COLO668 (cell line): ENCODE data around the gene MYO5B.

Source experiments
- DNase-seq: peaks from one replicate; lab custom pipeline; 2025; ENCODE audit not compliant: unreplicated experiment; lab: John Stamatoyannopoulos, UW

MYO5B gene

DNA sequence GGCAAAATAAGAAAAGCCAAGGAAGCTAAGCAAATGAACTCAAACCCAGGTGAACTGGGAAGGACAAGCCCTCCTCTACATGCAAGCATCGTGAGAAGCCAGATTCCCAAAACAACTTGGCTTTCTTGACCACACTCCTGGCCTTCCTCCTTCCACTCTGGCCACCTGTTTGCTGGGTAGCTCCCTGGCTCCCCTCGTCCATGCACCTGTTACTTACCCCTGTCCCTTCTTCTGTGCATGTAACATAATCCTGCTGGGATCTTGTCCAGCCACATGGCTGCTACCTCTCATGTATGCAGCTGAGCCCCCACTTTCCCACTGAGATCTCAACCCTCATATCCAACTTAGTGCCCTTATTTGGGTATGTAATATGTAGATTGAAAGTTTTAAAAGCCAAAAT lies 121.6 kb downstream of the MYO5B start:
- no peak for DNase-seq

DNA sequence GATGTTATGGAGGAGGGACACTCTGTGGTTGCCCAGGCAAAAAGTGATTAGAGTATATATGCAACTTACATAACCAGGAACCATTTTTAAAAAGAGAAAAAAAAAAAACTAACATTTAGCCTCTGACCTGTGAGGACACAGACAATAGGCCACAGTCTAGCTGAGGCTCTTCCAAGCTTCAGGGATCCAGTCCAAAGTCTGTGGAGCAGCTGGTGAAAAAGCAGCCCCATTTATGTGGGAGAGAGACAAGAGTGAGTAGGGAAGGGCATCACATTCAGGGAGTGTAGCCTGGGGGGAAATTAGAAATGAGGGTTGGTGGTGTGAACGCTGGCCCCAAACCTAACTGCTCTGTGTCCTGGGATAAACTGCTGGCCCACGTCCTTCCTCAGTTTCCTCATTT lies 122.8 kb downstream of the MYO5B start:
- no peak for DNase-seq

DNA sequence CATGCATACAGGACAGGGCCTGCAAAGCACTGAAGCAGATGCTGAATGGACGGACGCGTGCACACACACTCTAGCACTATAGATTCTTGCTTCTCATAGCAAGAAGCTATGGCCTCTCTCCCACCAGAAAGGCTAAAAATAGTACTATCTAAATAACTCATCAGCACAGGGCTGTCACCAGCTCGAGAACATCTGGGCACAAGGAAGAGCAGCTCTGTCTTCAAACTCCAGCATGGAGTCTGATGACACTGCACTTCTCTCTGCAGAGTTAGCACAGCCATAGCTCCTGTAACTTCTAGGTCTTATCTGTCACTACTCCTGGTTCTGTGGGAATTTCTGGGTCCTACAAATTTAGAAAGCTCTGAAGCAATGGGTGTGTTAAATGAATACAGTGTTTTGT lies 123.5 kb downstream of the MYO5B start:
- no peak for DNase-seq

DNA sequence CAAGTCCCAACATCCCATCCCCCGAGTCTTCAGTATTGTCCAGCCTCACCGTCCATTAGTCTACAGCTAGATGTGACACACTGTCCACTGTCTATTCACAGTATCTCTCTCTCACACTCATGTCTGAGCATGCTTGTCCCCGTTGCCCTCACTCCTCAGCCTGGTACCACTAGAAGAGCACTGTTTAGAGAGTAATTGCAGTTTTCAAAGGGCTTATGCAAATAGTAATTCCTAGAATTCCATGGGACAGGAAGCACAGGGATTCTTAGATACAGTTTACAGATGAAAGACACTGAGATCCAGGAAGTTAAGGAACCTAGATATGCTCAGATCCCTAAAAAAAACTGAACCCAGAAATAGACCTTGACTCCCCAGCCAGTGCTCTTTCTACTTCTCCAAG lies 125.5 kb downstream of the MYO5B start:
- DNase-seq: no peak

DNA sequence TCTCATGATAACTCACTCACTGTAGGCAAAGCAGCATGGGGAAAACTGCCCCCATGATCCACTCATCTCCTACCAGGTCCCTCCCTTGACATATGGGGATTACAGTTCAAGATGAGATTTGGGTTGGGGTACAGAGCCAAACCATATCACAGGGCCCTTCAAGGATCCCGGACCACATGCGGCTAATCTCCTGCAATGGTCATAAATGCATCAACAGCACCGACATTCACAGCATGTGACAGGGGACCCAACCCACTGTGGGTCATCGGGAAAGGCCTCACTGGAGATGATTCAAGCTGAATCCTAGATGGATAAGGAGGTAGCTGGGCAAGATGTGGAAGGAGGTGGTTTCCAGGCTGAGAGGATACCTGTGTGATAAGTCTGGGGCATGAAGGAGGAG lies 129.4 kb downstream of the MYO5B start:
- DNase-seq: no peak

DNA sequence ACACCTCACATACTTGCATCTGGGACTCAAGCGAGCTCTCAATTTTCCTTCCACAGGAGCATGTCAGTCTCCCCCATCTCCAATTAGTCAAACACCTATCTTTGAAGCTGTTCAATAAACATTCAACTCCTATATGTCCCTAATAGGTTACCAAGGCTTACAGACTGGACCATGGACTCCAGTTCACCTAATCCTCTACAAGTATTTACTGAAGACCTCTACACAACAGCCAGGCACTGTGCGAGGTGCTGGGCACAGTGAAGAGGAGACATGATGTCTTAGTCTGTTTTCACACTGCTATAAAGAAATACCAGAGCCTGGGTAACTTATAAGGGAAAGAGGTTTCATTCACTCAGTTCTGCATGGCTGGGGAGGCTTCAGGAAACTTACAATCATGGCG lies 129.9 kb downstream of the MYO5B start:
- DNase-seq: no peak

DNA sequence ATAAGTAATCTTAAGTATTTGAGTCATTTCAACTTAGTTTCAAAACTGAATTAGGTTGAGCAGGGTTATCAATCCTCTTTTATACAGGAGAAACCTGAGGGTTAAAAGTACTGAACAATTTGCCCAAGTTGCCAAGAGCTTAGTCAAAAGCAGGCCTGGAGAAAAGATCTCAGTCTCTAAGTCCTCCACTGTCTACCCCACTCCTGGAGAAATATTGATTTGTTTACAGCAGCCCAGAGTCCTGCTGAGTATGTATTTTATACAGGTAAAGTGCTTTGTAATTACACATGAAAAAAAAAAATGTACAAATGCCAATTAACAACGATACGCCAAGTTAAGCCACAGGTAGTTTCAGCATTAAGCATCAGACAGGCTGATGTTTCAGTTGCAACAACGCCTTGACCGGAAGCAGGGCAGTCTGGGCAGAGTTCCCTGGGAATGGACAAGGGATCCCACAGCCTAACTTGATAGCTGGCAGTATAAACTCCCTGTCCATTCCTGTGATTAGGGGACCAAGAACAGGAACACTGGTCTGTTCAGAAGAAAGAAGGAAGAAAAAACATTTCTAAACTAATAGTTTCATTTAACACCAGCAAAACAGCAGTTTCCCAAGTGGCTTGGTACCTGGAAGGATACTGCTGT lies 132.9 kb downstream of the MYO5B start:
- no peak for DNase-seq

DNA sequence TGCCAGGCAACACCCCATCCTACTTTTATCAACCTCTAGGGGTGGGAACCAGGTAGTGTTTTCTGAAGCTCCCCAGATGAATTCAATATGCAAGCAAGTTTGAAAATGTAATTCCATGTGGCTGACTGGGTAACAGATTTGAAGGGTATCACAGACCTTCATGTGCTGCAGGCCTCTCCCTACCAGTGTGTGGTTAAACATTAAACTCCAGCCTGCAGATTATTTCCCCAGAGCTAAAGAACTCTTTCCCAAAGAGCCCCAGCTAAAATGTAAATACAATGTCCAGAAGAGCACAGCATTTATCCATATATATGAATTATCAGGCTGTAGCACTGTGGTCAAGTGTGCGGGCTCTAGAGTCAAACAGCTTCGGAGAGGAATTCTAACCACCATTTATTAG lies 134.1 kb downstream of the MYO5B start:
- DNase-seq: no peak

DNA sequence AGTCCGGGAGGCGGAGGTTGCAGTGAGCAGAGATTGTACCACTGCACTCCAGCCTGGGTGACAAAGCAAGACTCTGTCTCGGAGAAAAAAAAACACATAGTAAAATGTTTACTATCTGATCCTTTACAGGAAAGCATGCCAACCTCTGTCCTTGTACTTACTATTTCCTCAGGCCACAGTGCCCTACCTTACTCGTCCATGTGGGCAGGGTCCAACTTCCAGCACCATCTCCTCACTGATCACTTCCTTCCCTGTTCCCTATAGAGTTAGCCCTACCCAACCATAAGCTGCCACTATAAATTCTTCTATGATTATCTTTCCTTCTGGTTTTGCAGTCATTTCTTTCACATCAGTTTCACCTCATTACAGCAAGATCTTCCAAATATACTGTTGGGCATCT lies 136.2 kb downstream of the MYO5B start:
- DNase-seq: no peak

DNA sequence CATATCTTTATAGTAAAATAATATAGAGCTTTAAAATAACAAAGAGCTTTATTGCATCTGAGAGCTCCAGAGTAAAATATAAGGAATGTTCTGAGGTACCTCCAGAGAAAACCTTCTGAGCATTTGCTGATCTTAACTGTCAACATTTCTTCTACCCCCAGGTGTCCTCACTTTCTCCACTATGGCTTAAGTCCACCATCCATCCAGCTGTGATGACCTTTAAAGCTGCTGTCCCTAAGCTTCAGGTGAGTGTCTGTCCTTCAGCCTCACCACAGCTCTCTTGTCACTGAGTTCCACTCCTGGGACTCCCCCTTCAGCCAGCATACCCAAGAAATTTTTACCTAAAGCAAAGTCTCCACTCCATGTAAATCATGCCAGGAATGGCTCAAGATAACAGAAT lies 137.9 kb downstream of the MYO5B start:
- DNase-seq: no peak

DNA sequence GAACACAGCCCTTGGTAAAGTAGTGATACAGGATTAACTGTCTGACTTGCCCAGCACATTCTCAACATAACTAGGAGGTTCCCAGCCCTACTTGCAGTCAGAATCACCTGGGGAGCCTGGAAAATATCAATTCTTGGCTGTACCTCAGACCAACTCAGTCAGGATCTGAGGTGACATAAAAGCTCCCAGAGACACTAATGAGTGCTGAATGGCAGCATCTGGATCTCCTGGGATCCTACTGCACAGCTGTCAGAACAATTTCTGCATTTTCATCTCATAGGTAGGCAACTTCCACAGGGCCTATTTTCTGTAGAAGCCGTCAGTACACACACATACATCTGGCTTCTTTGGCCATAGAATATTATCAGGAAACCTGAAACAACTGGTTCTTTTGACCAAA lies 138.8 kb downstream of the MYO5B start:
- no peak for DNase-seq

DNA sequence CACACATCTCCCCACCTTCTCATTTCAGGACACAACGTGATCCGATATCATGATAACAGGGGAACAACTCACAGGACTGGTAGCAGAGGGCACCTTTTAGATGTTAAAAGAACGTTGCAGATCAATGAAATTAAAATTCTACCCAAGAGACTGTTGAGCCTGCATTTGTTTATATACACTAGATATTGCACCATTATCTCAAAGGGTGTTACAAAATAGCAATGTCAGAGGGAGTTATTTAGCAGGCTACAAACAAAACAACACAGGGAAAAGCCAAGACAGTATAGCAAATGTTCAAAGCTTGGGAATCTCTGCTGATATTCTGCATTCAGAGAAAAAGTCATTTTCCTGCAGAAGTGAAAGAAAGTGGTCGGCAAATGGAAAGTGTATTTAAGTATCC lies 139.5 kb downstream of the MYO5B start:
- DNase-seq: no peak

DNA sequence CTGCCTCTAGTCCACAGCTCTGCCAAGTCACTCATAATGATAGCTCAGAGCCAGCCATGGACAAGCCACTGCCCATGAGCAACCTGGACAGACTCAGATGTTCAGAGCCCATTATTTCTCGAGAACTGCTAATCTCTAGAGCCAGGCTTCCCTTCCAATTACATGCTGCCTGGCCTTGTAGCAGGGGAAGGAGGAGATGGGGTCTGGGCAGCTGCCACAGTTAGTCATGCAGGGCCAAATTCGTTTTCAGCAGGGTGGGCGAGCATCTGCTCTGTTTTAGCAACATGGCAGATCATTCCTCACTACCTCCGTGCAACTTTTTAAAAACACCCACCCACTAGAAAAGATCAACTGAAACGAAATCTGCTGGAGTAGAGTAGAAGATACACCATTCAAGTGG lies 141.8 kb downstream of the MYO5B start:
- DNase-seq: no peak

DNA sequence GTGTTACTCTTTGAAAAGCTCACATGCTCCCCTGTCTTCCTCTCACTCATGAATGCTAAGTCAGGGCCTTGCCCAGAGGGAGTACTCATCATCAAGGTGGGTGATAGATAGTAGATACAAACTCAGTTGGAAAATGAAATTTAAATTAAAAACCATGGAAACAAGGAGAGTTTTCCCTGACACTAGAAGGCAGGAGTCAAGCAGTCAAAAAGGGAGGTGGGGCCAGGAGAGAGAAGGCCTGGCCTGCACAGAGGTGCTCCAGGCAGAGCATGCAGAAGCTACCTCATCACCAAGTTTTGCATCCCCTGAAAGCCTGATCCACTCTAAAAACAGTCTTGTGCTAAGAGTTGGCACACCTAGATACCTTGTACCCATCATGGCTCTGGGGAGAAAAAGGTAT lies 143.7 kb downstream of the MYO5B start:
- DNase-seq: no peak

DNA sequence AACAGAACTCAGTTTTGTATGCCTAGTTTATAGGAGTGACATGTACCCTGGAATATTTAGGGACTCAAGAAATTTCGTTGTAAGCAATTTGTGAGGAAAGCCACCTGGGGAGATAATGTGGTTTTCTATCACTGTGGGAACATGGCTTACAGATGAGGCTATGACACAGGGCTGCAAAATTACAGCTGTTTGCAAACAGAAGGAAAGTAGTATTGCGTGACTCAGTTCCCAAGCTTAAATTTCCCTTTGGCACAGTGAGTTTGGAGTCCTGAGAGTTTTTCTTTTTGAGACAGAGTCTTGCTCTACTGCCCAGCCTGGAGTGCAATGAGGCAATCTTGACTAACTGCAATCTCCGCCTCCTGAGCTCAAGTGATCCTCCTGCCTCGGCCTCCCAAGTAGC lies 149.8 kb downstream of the MYO5B start:
- no peak for DNase-seq

DNA sequence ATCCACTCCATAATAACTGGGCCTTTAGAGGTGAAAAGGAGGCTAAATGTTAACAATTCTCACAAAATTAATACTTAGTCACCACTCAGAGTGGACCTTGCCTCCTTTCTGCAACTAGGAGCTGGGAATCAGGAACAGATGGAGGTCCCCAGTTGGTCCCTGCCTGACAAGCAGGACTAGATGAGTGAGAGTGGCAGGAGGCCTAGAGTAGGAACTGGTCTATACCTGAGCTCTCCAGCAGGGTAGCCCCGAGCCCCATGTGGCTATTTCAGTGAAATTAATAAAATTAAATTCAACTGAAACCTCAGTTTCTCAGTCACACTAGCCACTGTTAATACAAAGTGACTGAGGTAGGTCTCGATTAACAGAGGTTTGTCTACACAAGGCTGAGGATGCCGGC lies 150.5 kb downstream of the MYO5B start:
- DNase-seq: no peak

DNA sequence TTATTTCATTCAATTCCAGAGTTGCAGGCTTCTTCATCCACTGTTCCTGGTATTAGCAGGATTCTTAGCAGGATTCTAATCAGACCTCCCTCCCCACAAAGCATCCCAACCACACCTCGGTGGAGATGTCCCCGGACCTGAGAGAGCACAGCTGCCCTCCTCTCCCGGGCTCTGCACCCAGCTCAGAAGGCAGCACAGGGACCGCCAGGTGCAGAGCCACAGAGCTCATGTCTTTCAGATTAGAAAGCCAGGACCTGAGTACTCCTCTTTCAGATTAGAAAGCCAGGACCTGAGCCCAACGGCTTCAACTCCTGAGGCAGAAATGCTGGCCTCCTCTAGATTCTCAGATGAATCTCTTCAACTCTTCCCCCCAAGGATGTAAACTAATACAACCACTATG lies 152.3 kb downstream of the MYO5B start:
- no peak for DNase-seq

DNA sequence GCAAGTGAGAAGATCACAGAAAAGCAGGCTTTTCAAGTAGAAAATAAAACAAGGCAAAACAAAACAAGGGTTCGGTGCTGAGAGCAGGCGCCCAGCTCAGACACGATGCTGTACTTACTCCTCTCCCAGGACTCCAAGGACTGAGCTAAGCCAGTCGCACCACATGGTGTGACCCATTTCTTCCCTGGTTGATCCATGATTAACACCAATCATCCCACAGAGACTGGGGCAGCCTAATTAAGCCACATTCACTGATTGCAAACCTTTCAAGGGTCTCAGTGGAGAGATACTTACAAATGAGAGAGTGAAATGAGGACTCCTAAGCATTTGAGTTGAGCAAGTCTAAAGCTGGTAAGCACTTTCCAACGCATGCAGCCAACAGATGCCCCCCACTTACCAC lies 155.2 kb downstream of the MYO5B start:
- no peak for DNase-seq

DNA sequence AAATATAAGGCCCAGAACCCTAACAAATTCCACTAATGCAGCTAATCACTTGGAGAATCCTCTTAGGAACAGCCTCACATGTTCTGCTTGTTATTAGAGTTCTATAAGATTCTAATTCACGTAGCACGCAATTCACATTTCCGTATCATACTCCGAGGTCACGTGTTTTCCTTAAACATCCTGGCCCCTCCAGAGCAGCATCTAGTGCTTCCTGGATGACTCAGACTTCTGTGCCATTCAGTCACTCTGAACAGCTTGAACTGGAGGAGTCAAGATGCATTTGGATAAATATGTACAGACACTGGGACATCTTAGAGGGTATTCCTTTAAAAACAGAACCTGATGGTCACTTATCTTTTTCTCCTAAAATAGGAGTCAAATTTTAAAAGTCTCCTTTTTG lies 156.5 kb downstream of the MYO5B start:
- DNase-seq: no peak

DNA sequence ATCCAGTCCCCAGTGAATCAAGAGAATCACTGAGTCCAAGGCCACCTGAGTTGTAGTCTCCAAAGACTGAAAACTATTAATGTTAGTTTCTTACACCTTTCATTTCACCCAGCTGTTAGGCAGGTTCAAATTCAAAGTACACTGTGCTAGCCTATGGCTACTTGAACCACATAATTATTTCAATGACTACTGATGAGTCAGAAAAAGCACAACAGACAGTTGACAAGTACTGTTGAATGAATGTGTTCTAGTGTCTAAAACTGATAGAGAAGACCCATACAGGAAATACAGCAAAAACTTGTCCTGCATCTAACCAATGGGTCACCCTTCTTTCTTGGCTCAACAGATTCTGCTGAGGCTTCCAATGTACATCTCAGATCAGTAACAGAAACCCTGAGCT lies 160.9 kb downstream of the MYO5B start:
- DNase-seq: no peak

DNA sequence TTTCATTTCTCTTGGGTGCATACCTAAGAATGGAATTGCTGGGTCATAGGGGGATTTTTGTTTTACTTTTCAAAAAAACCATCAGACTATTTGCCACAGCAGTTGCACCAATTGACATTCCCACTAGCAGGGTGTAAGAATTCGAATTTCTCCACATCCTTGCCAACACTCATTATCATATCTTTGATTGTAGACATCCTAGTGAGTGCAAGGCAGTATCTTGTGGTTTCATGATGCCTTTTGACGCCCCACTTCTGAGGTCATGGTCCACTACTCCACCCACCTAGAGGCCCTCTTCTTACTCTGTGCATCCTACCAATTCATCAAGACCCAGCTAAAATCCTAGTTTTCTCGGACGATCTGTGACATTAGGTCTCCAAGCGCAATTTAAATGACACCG lies 161.9 kb downstream of the MYO5B start:
- DNase-seq: no peak

DNA sequence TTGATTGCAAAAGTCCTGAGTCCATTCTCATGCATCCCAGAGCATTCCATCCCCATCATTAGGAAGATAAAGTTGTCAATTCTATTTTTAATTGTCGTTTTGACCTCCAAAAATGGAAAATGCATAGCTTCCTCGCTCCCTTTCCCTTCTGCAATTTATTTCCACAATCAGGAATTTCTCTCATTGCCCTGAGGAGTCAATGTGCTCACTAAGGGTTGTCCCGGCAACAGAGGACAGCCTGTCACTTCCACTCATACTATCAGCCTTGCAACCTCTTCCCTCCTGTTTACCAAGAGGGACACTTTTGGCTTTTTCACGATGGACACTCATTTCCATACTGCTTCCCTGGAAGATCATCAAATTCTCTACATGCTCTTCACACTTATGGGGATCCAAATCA lies 164.8 kb downstream of the MYO5B start:
- no peak for DNase-seq

DNA sequence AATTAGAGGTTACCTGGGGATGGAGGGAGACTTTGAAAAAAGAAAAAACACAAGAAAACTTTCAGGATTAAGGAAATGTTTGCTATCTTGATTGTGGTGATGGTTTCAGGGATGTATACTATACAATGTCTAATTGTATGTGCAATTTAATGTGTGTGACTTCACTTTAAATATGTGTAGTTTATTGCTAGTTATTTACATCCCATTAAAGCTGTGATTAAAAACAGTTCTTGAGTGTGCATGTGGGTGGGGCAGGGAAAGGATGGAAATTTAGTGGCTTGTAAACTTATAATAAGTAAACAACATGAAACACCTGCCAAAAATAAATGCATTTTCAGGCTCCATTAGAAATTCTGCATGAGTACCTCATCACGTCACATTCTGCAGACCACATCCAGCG lies 167.0 kb downstream of the MYO5B start:
- DNase-seq: no peak

DNA sequence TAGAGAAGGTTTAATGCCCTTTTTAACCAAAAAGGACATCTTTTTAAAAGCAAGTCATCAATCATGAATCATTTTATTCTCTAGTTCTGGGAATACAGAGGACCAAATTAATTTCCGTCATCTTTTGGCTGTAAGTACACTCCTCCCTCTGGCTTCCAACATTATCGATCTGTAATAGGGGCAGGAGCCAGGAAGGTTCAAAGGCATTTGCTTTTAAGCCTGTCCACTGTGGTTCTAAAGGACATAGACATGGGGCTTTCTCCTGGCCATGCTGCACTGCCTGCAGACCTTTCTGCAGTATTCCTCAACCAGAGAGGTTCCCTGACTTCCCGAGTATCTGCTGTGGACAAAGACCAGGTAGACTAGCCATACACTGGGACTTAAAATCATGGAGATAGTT lies 170.5 kb downstream of the MYO5B start:
- DNase-seq: no peak
